AG04450 (cell line): ENCODE measurements around the gene CAMK2G. TPM values are rescaled to one million over a fixed set of nuclear protein-coding genes. Genes with fewer than 3 reads are reported as not detected.

ENCODE experiments used
- CTCF ChIA-PET: fragments of 300-600, 350-600 bp; formaldehyde crosslinking; extraction: SDS; loops from one replicate; lab custom pipeline; 2022; ENCODE audit warnings: antibody characterized with exemption, inconsistent platforms; lab: Charles Lee
- POLR2A ChIA-PET: fragments of 350-600 bp; formaldehyde crosslinking; extraction: SDS; loops from one replicate; lab custom pipeline; 2021; ENCODE audit warnings: antibody characterized with exemption, inconsistent platforms; lab: Yijun Ruan, JAX
- DNase-seq: peaks from one replicate; pipeline ENCODE4 v3.0.0-alpha.2; 2011; ENCODE audit warnings: low read depth, low spot score
- H3K27ac ChIP-seq: one replicate; pipeline ENCODE4 v1.5.1; 2012; ENCODE audit warnings: low read depth, low read length, control low read depth
- H3K27me3 ChIP-seq: one replicate; pipeline ENCODE4 v1.6.0; 2012; ENCODE audit warnings: low read length; ENCODE audit not compliant: control insufficient read depth, insufficient read depth
- H3K4me3 ChIP-seq: 2 replicates; pipeline ENCODE4 v1.5.1; 2011; ENCODE audit warnings: mild to moderate bottlenecking, low read depth, low read length, control low read depth
- H3K9me3 ChIP-seq: 2 replicates; pipeline ENCODE4 v1.5.1; 2012; ENCODE audit warnings: low read length; ENCODE audit not compliant: control insufficient read depth, insufficient read depth
- CTCF ChIP-seq: IDR thresholded peaks from 2 replicates; pipeline ENCODE4 v1.5.1; 2011; ENCODE audit warnings: low read depth, low read length, control low read depth, inconsistent platforms
- polyA plus RNA-seq: library from polyadenylated mRNA; depleted of rRNA; stranded (reverse); fragments of >200 nt; gene quantifications from 2 replicates; pipeline ENCODE4 v1.2.3, GENCODE V29; 2011

CAMK2G gene
- polyA plus RNA-seq, 1 experiment, result 22.3 TPM

GRCh38 chr10:73917566-73918305 lies 43.4 kb upstream of the CAMK2G start:
- no peaks in the 10 kb centered on the region for H3K27me3 ChIP-seq
- CTCF ChIA-PET, result no interaction called here
- no peak overlapping the region for H3K27ac ChIP-seq
- no peak for DNase-seq
- POLR2A ChIA-PET, result interaction anchor here (0.5 to 1.8 kb wide), 8 partner anchors 8 to 186 kb away, joined by 3 to 10 read pairs (median 4); no protein-coding TSS in a partner anchor
- peaks cover 21% of the 10 kb centered on the region for H3K9me3 ChIP-seq
- no peak for TF ChIP-seq CTCF
- H3K4me3 ChIP-seq, result no peak overlapping the region

- Histone ChIP-seq H3K27me3 (no peaks in the 10 kb centered on the region), H3K9me3 (peaks cover 21% of the 10 kb centered on the region), H3K4me3 (peak overlapping the region; percentile 17; the same call in 1 of the 2 replicates), H3K27ac (peak overlapping the region; percentile 21)
- ChIA-PET CTCF (interaction anchor here (0.6 kb wide), 1 partner anchor 24 kb away, joined by 3 read pairs; no protein-coding TSS in a partner anchor), POLR2A (interaction anchor here (0.5 to 2.3 kb wide), 4 partner anchors 8 to 83 kb away, joined by 3 to 8 read pairs (median 5); no protein-coding TSS in a partner anchor)
- no peak for TF ChIP-seq CTCF
- no peak for DNase-seq
Observed at GRCh38 chr10:73916761-73917470, 42.6 kb upstream of the CAMK2G start.

GRCh38 chr10:73915206-73915851 lies 41.0 kb upstream of the CAMK2G start:
- H3K27ac ChIP-seq, result peak overlapping the region; percentile 22
- DNase-seq, result no peak
- ChIA-PET POLR2A (interaction anchor here (0.7 to 2.3 kb wide), 2 partner anchors 9 to 36 kb away, joined by 3 to 6 read pairs; no protein-coding TSS in a partner anchor), CTCF (interaction anchor here (2.1 kb wide), 1 partner anchor 25 kb away, joined by 7 read pairs; no protein-coding TSS in a partner anchor)
- no peak for TF ChIP-seq CTCF
- H3K27me3 ChIP-seq, result no peaks in the 10 kb centered on the region
- H3K9me3 ChIP-seq, result peaks cover 21% of the 10 kb centered on the region
- peak overlapping the region; percentile 85 for H3K4me3 ChIP-seq

GRCh38 chr10:73914036-73914435 lies 39.7 kb upstream of the CAMK2G start:
- no peak for TF ChIP-seq CTCF
- H3K27me3 ChIP-seq, result no peaks in the 10 kb centered on the region
- no peak for DNase-seq
- H3K27ac ChIP-seq, result no peak overlapping the region
- CTCF ChIA-PET, result interaction anchor here (0.9 to 2.1 kb wide), 2 partner anchors 27 to 34 kb away, joined by 4 to 7 read pairs; no protein-coding TSS in a partner anchor
- POLR2A ChIA-PET, result interaction anchor here (0.9 kb wide), 1 partner anchor 52 kb away, joined by 4 read pairs; no protein-coding TSS in a partner anchor
- peak overlapping the region; percentile 85 for H3K4me3 ChIP-seq
- H3K9me3 ChIP-seq, result peaks cover 14% of the 10 kb centered on the region
